Large intestine (tissue), 3 donors: ENCODE results near the gene KRTAP2-4. TPM values are rescaled to one million over a fixed set of nuclear protein-coding genes. Genes with fewer than 3 reads are reported as not detected.
"Not testable (repeated sequence)": the region's sequence is repeated elsewhere in the genome, so short reads cannot be mapped to it uniquely, and the experiment has no call there.

Source experiments
- DNase-seq, 2 donors: peaks; one replicate each; pipeline versions ENCODE4 v3.0.0 to v3.0.0-alpha.2; 2013
- H3K27ac ChIP-seq: one replicate; pipeline ENCODE4 v1.5.1; 2013; ENCODE audit warnings: low read length
- H3K27me3 ChIP-seq: 2 replicates; pipeline ENCODE4 v1.6.1; 2013; ENCODE audit warnings: low read length; ENCODE audit not compliant: control insufficient read depth, insufficient read depth
- H3K36me3 ChIP-seq: 2 replicates; pipeline ENCODE4 v1.6.1; 2013; ENCODE audit warnings: low read length; ENCODE audit not compliant: control insufficient read depth, insufficient read depth
- H3K4me1 ChIP-seq: one replicate; pipeline ENCODE4 v1.6.1; 2013; ENCODE audit warnings: low read length; ENCODE audit not compliant: control insufficient read depth, insufficient read depth
- H3K4me3 ChIP-seq: one replicate; pipeline ENCODE4 v1.5.1; 2013; ENCODE audit warnings: low read length
- H3K9me3 ChIP-seq: one replicate; pipeline ENCODE4 v1.6.1; 2013; ENCODE audit warnings: mild to moderate bottlenecking, low read depth, low read length, moderate library complexity; ENCODE audit not compliant: control insufficient read depth
- WGBS: methylation state at CpG from one replicate; pipeline ENCODE4 v1.1.5; 2013; ENCODE audit warnings: low lambda C conversion rate; ENCODE audit not compliant: insufficient coverage; 5-methylcytosine and 5-hydroxymethylcytosine counted together
- polyA plus RNA-seq: library from polyadenylated mRNA; unstranded; fragments of 120-200 nt; gene quantifications from one replicate; pipeline ENCODE4 v1.2.1, GENCODE V29; 2013

Gene KRTAP2-4
- polyA plus RNA-seq, 1 donor, result not detected

- Histone ChIP-seq H3K4me3 (no peak overlapping the region), H3K36me3 (no peaks in the 10 kb centered on the region), H3K4me1 (no peaks in the 10 kb centered on the region), H3K27ac (no peak overlapping the region), H3K27me3 (peaks cover 8% of the 10 kb centered on the region), H3K9me3 (no peaks in the 10 kb centered on the region)
- no peak for DNase-seq
- WGBS, result no CpG with 5 or more reads among the region's 3 CpGs
Observed at GRCh38 chr17:41069031-41069430, 3.4 kb upstream of the KRTAP2-4 start.

GRCh38 chr17:41067281-41067680, 1.6 kb upstream of the KRTAP2-4 start:
- no peaks in the 10 kb centered on the region for H3K4me1 ChIP-seq
- H3K9me3 ChIP-seq, result no peaks in the 10 kb centered on the region
- no peak for DNase-seq

GRCh38 chr17:41065016-41065689, 526 bp downstream of the KRTAP2-4 start:
- no CpG with 5 or more reads among the region's 16 CpGs for WGBS
- H3K27me3 ChIP-seq, result peaks cover 13% of the 10 kb centered on the region
- not testable (repeated sequence) for H3K4me1 ChIP-seq, H3K36me3 ChIP-seq, H3K27ac ChIP-seq, H3K4me3 ChIP-seq, H3K9me3 ChIP-seq, DNase-seq

More at GRCh38 chr17:41067281-41067680, 1.6 kb upstream of the KRTAP2-4 start:
- no peak overlapping the region for H3K4me3 ChIP-seq
- peaks cover 11% of the 10 kb centered on the region for H3K27me3 ChIP-seq
- H3K36me3 ChIP-seq, result no peaks in the 10 kb centered on the region
- no peak overlapping the region for H3K27ac ChIP-seq

GRCh38 chr17:41064301-41064700, 1.4 kb downstream of the KRTAP2-4 start:
- DNase-seq, result no peak
- Histone ChIP-seq H3K27ac (no peak overlapping the region), H3K36me3 (no peaks in the 10 kb centered on the region), H3K4me1 (no peaks in the 10 kb centered on the region), H3K27me3 (peaks cover 18% of the 10 kb centered on the region), H3K4me3 (no peak overlapping the region), H3K9me3 (no peaks in the 10 kb centered on the region)
- 100% methylated on average over 1 of the region's 1 CpG for WGBS

GRCh38 chr17:41063449-41063848, 2.2 kb downstream of the KRTAP2-4 start:
- Histone ChIP-seq H3K4me1 (no peaks in the 10 kb centered on the region), H3K9me3 (no peaks in the 10 kb centered on the region), H3K27me3 (peaks cover 23% of the 10 kb centered on the region), H3K4me3 (no peak overlapping the region), H3K36me3 (no peaks in the 10 kb centered on the region), H3K27ac (no peak overlapping the region)
- no CpG with 5 or more reads among the region's 4 CpGs for WGBS
- no peak for DNase-seq

GRCh38 chr17:41061964-41062363, 3.7 kb downstream of the KRTAP2-4 start:
- H3K4me3 ChIP-seq, result no peak overlapping the region
- no peak overlapping the region for H3K27ac ChIP-seq
- no peaks in the 10 kb centered on the region for H3K36me3 ChIP-seq
- no peak for DNase-seq
- 75% methylated on average over 1 of the region's 1 CpG for WGBS
- H3K27me3 ChIP-seq, result peaks cover 24% of the 10 kb centered on the region
- no peaks in the 10 kb centered on the region for H3K4me1 ChIP-seq
- no peaks in the 10 kb centered on the region for H3K9me3 ChIP-seq

- H3K36me3 ChIP-seq, result no peaks in the 10 kb centered on the region
- H3K27ac ChIP-seq, result no peak within 1 kb of the TSS
- no peaks in the 10 kb centered on the region for H3K4me1 ChIP-seq
- no peaks in the 10 kb centered on the region for H3K9me3 ChIP-seq
- no peak for DNase-seq
- no CpG with 5 or more reads among the region's 6 CpGs for WGBS
- peaks cover 24% of the 10 kb centered on the region for H3K27me3 ChIP-seq
- H3K4me3 ChIP-seq, result no peak within 1 kb of the TSS
Observed at GRCh38 chr17:41060052-41060604, 5.6 kb downstream of the KRTAP2-4 start, which contains the start of gene KRTAP2-3. KRTAP2-3 (minus strand) TSS chr17:41060114; CDS start chr17:41060050, 64 bp downstream.

- H3K36me3 ChIP-seq, H3K9me3 ChIP-seq, H3K27ac ChIP-seq, H3K4me1 ChIP-seq, DNase-seq, H3K4me3 ChIP-seq: not testable (repeated sequence)
- WGBS, result no CpG with 5 or more reads among the region's 31 CpGs
- peaks cover 18% of the 10 kb centered on the region for H3K27me3 ChIP-seq
Observed at GRCh38 chr17:41059276-41060051, 6.2 kb downstream of the KRTAP2-4 start.

GRCh38 chr17:41058741-41059140, 6.9 kb downstream of the KRTAP2-4 start:
- Histone ChIP-seq H3K27me3 (peaks cover 16% of the 10 kb centered on the region), H3K36me3 (no peaks in the 10 kb centered on the region), H3K4me3 (no peak overlapping the region), H3K4me1 (no peaks in the 10 kb centered on the region), H3K27ac (no peak overlapping the region), H3K9me3 (no peaks in the 10 kb centered on the region)
- DNase-seq, result no peak
- 83% methylated on average over 1 of the region's 5 CpGs for WGBS

- no CpG with 5 or more reads among the region's 1 CpG for WGBS
- Histone ChIP-seq H3K4me1 (no peaks in the 10 kb centered on the region), H3K9me3 (no peaks in the 10 kb centered on the region), H3K4me3 (no peak overlapping the region), H3K27me3 (peaks cover 16% of the 10 kb centered on the region), H3K36me3 (no peaks in the 10 kb centered on the region), H3K27ac (no peak overlapping the region)
- DNase-seq, result no peak
Observed at GRCh38 chr17:41057547-41057946, 8.1 kb downstream of the KRTAP2-4 start.
